Progenitor cell of endocrine pancreas (in vitro differentiated cells): ENCODE results near the gene NLGN1. TPM values are rescaled to one million over a fixed set of nuclear protein-coding genes. Genes with fewer than 3 reads are reported as not detected.

Source experiments
- DNase-seq: peaks from one replicate; pipeline ENCODE4 v3.0.0; 2021; ENCODE audit warnings: low spot score; ENCODE audit not compliant: unreplicated experiment
- H3K27ac Mint-ChIP-seq: 2 replicates; pipeline ENCODE4 v1.8.0; 2021; ENCODE audit warnings: mild to moderate bottlenecking, moderate library complexity, mixed read lengths
- H3K27me3 Mint-ChIP-seq: 2 replicates; pipeline ENCODE4 v1.8.0; 2021; ENCODE audit warnings: mixed read lengths
- H3K36me3 Mint-ChIP-seq: 2 replicates; pipeline ENCODE4 v1.8.0; 2022; ENCODE audit warnings: mixed read lengths; ENCODE audit not compliant: insufficient read depth
- H3K4me1 Mint-ChIP-seq: 2 replicates; pipeline ENCODE4 v1.8.0; 2021; ENCODE audit warnings: low read depth, mixed read lengths
- H3K4me3 Mint-ChIP-seq: 2 replicates; pipeline ENCODE4 v1.8.0; 2021; ENCODE audit warnings: low read depth, mild to moderate bottlenecking, moderate library complexity, mixed read lengths
- H3K9me3 Mint-ChIP-seq: 2 replicates; pipeline ENCODE4 v1.8.0; 2021; ENCODE audit warnings: low read depth, mixed read lengths
- CTCF ChIP-seq: fragments of 200-600 bp; sonication (generic); IDR thresholded peaks from one replicate; pipeline ENCODE4 v1.5.0; 2021; ENCODE audit warnings: antibody characterized with exemption, mild to moderate bottlenecking; ENCODE audit not compliant: unreplicated experiment
- total RNA-seq: library from RNA; stranded (reverse); gene quantifications from 2 replicates; pipeline ENCODE4 v1.2.1, GENCODE V29; 2021

Gene NLGN1
- total RNA-seq, 1 donor from 2014 or later = 5.7 TPM

DNA sequence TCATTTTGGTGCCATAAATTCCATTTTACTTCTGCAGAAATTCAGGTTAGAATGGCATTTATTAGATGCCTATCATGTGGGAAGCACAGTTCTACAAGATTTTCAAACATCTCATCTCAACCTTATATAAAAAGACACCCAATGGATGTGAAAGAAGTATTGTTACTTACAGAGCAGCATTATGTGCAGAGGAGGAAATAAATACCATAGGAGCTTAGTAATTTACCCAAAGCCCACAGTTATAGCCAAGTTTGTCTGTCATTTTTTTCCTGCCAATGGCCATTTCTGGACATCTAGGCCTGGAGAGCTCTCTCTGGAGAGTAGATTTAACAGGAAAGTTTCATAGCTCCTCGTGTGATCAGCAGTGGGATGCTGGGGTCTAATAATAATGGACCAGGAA is 802.2 kb downstream of the NLGN1 start:
- peaks cover 5% of the 10 kb centered on the region for H3K4me1 Mint-ChIP-seq
- H3K27me3 Mint-ChIP-seq = no peaks in the 10 kb centered on the region
- H3K4me3 Mint-ChIP-seq = no peak overlapping the region
- DNase-seq = no peak
- no peaks in the 10 kb centered on the region for H3K9me3 Mint-ChIP-seq
- H3K36me3 Mint-ChIP-seq = no peaks in the 10 kb centered on the region
- TF ChIP-seq CTCF = no peak
- H3K27ac Mint-ChIP-seq = no peak overlapping the region

- DNase-seq = no peak
- peaks cover 6% of the 10 kb centered on the region for H3K4me1 Mint-ChIP-seq
- no peak overlapping the region for H3K27ac Mint-ChIP-seq
- no peaks in the 10 kb centered on the region for H3K36me3 Mint-ChIP-seq
- no peak overlapping the region for H3K4me3 Mint-ChIP-seq
- no peak for TF ChIP-seq CTCF
- no peaks in the 10 kb centered on the region for H3K9me3 Mint-ChIP-seq
- H3K27me3 Mint-ChIP-seq = no peaks in the 10 kb centered on the region
Observed at GRCh38 chr3:174202116-174202515, 804.6 kb downstream of the NLGN1 start.

GRCh38 chr3:174202561-174202960 is 805.0 kb downstream of the NLGN1 start:
- no peaks in the 10 kb centered on the region for H3K27me3 Mint-ChIP-seq
- TF ChIP-seq CTCF = no peak

GRCh38 chr3:174204765-174205164 is 807.2 kb downstream of the NLGN1 start:
- H3K36me3 Mint-ChIP-seq = no peaks in the 10 kb centered on the region
- no peaks in the 10 kb centered on the region for H3K9me3 Mint-ChIP-seq
- H3K4me3 Mint-ChIP-seq = no peak overlapping the region
- H3K4me1 Mint-ChIP-seq = peaks cover 7% of the 10 kb centered on the region
- no peak for DNase-seq
- H3K27ac Mint-ChIP-seq = no peak overlapping the region
- no peak for TF ChIP-seq CTCF
- H3K27me3 Mint-ChIP-seq = no peaks in the 10 kb centered on the region

More at GRCh38 chr3:174202561-174202960, 805.0 kb downstream of the NLGN1 start:
- Mint-ChIP-seq H3K36me3 (no peaks in the 10 kb centered on the region), H3K9me3 (no peaks in the 10 kb centered on the region), H3K4me3 (no peak overlapping the region), H3K4me1 (peaks cover 7% of the 10 kb centered on the region), H3K27ac (no peak overlapping the region)
- DNase-seq = no peak

DNA sequence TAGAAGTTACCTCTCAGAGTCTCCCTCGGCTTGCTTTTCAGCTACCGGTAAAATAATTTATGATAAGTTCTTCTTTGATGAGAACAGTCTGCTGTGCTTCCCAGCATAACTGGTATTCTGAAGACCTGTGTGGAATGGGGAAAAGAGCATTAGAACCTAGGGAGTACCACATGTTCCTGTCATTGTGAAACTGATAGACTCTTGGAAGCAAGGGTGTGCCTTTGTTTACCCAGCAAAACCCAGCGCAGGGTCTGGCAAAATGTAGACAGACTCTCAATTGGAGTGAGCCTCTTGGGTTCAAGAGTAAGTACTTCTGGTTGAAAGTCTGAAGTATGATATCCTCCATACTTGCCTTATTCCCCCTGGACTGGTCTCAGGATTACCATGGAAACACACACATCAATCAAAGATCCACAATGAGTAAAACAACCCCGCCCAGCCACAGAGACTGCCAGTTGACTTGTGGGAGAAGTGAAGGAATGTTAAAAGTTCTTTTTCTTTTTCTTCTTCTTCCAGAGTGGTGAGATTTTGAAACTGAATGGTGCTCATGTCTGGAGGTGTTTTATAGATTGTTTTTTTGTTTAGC is 809.2 kb downstream of the NLGN1 start:
- DNase-seq = no peak
- H3K4me1 Mint-ChIP-seq = peaks cover 6% of the 10 kb centered on the region
- H3K27me3 Mint-ChIP-seq = no peaks in the 10 kb centered on the region
- no peak overlapping the region for H3K27ac Mint-ChIP-seq
- H3K9me3 Mint-ChIP-seq = no peaks in the 10 kb centered on the region
- H3K4me3 Mint-ChIP-seq = no peak overlapping the region
- H3K36me3 Mint-ChIP-seq = no peaks in the 10 kb centered on the region
- no peak for TF ChIP-seq CTCF
